HG02763 (cell line): ENCODE results near the gene PSMG4.

Source experiments
- ATAC-seq: cut with Tn5 transposase; IDR thresholded peaks from one replicate; pipeline ENCODE4 v1.9.1; 2021; ENCODE audit warnings: mild to moderate bottlenecking, moderate library complexity; ENCODE audit not compliant: unreplicated experiment

Gene PSMG4

DNA sequence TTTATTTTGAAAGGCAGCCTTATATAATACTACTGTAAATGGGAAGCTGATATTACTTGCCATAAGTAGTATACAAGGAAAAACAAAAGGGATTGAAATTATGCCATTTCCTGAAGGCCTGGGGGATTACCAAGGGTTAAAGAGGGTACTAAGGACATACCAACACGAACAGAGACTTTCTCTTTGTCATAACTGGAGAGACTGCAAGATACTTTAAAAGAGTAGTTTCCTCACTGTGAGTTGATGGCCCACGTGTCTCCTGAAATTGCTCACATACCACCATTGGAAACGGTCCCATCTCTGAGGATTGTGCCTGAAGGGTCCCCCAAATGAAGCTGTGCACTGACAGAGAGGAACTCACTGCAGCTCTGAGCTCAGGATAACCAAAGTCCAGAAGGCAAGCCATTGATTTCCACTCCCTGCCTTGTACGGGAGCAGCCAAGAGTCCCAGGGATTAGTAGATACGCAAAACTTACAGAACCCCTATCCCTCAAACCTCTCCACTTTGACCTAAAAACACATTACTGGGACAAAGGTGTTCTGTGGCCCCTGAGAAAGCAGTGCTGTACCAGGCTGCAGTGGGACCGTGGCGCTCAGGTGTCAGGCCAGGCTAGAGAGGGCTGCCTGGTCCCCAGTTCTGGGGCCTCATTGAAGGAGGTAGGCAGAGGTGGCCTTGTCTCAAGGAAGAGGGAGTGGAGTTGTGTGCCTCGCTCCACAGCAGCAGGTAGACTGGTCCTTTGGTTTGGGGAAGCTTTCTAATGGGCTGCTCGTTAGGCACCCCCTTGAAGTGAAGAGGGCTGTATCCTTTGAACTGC lies 15.2 kb downstream of the PSMG4 start:
- no peak for ATAC-seq

GRCh38 chr6:3276174-3277167 lies 17.7 kb downstream of the PSMG4 start:
- no peak for ATAC-seq

DNA sequence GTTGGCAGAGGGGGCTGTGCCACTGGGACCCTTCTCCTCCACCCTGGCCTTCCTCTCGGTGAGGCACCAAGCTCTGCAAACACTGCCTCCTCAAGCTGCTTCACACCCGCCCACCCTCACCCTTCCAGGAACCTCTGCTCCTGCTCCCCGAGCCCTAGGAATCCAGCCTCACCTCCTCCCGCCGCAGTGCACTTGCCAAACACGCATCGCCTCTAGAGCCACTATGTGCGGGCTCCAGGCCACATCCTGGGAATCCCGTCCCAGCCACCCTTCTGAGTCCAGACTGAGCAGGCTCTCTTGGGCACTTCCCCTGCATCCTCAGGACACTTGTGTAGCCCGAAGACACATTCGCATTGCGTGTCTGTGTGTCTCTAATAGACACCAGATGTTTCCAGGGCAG lies 18.5 kb downstream of the PSMG4 start:
- ATAC-seq, result no peak

GRCh38 chr6:3277851-3278416 lies 19.2 kb downstream of the PSMG4 start:
- ATAC-seq, result no peak

GRCh38 chr6:3278691-3279090 lies 19.9 kb downstream of the PSMG4 start:
- no peak for ATAC-seq

DNA sequence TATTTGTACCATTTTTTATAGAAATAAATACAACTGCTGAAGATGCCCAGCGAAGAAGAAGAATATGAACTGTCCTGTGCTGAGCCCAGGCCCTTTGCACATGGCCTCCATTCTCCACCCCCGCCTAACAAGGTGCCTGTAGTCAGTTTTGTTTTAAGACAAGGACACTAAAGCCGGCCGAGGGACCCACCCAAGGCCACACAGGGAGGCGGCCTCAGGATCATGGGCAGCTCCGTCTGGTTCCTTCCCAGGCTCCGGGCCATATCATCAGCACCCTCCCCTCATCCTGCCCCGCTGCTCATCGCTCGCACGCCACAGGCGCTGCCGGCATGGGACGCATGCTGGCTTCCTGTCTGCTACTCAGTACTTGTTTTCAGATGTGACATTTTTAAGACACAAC lies 21.3 kb downstream of the PSMG4 start:
- ATAC-seq, result no peak

DNA sequence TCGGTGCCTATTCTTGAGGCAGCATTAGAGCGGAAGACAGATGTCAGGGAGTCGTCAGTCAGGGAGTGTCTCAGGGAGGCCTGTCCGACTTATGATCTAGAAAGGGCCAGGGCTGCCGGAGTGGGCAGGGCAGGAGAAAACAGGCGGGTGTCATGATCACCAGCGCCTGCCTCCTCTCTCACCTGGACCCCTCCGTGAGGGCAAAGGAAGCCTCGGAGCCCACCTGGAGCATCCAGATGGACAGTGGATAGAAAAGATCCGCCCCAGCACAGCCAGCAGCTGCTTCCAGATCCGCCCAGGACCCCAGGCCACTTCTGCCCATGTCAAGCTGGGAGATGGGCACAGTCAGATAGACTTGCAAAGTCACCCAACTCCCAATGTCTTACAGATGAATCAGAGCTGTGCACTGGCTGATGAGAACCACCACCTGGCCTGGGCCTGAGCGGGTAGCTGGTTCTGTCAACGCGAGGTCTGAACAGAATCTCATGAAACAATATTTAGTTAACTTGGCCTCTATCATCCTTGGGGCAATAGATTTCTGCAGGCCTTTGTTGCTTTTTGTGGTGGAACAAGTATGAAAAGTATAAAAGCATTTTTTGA lies 22.2 kb downstream of the PSMG4 start:
- ATAC-seq, result no peak

- ATAC-seq, result no peak
Observed at GRCh38 chr6:3281631-3282475, 23.1 kb downstream of the PSMG4 start.

DNA sequence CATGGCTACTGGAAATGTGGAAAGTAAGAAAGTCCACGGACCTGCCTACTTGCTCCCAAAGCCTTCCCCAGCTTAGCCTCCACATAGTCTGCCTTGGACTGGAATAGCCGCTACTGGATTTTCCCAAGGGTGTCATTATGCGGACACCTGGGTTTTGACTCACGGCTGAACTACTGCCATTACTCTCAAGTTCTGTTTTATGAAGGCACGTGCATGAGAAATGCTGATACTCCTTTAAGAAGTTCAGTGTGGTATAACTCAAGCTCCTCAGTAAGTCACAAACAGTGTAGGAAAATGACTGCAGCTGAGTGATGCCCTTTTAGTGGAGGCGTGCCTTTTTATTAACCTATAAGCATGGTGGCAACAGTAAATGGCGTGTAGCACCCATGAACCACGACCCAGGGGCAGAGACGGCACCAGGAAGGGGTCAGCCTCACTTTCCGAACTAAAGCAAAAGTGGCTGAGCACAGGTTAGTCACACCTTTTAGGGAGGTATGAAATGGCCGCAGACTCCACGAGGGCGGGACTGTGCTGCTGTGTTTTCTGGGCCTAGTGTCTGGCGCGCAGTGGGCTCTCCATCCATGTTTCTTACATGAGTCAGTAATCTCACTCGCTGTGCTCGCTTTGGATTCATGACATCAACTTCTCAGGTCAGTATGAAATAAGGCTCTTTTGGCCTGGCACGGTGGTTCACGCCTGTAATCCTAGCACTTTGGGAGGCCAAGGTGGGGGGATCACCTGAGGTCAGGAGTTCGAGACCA lies 23.9 kb downstream of the PSMG4 start:
- ATAC-seq, result no peak

DNA sequence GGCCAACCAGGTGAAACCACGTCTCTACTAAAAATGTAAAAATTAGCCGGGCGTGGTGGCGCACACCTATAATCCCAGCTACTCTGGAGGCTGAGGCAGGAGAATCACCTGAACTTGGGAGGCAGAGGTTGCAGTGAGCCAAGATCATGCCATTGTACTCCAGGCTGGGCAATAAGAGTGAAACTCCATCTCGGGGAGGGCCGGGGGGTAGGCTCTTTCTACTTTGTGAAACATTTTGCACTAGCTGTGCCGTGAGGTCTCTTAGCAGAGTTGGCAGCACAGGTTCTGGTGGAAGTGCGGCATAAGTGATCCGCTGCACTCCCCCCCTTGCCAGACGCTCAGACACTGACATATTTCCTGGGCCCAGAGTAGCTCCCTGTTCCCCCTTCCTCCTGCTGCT lies 24.5 kb downstream of the PSMG4 start:
- no peak for ATAC-seq

DNA sequence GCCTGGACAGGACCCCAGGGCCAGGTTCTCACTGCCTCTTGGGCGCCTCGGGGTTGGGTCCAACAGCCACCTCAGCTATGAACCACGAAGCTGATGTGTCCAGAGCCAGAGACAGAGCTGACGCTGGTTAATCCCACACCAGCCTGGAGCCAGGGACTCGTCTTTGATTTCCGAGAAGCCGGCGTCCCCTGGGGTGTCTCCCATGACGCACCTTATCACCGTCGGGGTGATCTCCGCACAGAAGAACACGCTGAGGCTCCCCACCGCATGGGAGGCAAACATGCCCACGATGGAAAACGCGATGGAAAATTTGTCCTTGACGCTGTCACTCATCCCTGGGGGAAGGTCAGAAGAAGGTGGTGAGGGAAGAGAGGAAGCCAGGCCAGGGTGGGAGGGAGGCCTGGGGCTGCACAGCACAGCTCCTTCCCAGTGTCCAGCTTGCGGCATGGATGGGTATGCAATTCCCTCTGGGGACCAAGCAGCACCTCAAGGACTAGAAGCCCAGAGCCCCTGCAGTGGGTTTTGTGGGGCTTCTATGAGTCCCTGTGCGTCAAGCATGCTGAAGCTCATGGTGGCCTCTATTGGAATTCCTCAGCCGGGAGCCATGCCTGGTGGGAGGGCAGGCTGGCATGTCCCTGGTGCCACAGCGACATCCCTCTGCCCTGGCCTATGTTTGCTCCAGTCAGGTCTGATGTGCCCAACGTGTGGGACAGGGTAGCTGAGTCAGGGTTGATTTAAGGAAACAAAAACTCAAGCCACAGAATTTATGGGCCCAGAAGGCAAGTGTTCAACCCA lies 25.1 kb downstream of the PSMG4 start:
- no peak for ATAC-seq

GRCh38 chr6:3284436-3284876 lies 25.7 kb downstream of the PSMG4 start:
- no peak for ATAC-seq

DNA sequence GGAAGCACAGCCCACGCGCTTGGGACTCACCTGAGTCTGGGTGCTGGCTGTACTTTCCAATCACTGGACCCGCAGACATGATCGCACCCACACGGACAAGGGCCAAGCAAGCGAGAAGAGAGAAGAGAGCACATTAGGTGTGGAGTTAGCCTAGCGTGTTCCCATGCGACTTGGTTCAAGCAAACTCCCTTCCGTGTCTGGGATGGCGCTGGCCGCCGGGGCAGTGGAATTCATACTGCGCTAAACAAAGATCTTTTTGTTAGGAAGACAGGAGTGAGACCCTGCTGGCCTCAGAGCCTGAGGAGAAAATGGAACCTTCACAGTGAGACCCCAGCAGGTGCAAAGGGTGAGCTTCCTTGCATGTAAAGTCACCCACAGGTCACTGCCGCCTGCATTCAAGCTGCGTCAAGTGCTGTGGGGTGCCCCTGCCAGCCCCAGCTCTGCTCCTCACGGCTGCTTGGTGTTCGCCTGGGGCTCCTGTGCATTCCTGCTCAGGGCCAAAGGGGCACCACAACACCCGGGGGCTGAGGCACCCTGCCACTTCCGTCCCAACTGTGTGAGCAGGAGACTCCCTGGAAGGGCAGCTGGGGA lies 26.4 kb downstream of the PSMG4 start:
- ATAC-seq, result no peak

- no peak for ATAC-seq
Observed at GRCh38 chr6:3285732-3286131, 27.0 kb downstream of the PSMG4 start.

DNA sequence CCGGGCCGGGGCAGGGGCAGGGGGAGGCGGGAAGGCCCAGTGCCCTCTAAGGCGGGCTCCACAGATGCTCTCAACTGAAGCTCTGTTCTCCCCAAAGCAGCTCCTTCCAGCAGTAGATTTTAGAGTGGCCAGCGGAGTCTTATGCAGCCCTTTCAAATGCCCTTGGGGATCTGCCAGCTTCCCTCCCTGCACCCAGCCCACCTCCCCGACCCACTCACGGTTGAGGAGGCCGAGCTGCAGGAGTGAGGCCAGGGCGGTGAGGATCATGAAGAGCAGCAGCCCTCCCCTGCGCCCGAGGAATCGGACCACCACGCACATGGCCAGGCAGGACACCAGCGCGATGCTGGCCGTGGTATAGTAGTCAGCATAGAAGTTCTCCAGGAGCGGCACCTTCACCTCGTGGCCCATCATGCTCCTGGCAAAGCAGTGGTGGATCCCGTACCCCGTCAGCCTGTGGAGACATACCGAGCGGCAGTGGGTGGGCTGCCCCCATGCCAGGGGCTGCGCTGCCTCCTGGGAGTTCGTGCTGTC lies 28.0 kb downstream of the PSMG4 start:
- no peak for ATAC-seq

DNA sequence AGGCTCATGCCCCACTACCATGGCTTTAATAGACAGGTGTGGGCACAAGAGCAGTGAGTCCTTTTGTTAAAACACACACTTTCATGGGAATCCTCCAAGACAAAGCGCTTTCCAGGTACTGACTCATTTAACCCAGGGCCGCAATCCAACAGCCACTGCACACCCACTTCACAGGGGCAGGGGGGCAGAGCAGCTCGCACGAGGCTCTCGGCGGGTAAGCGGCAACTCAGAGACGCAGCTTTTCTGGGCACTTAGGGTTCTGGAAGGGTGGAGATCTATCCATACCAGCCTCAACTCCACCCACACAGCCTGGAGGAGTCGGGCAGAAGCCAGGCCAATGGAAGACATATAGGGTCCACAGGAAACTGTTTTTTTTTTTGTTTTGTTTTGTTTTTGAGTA lies 28.6 kb downstream of the PSMG4 start:
- ATAC-seq, result no peak

DNA sequence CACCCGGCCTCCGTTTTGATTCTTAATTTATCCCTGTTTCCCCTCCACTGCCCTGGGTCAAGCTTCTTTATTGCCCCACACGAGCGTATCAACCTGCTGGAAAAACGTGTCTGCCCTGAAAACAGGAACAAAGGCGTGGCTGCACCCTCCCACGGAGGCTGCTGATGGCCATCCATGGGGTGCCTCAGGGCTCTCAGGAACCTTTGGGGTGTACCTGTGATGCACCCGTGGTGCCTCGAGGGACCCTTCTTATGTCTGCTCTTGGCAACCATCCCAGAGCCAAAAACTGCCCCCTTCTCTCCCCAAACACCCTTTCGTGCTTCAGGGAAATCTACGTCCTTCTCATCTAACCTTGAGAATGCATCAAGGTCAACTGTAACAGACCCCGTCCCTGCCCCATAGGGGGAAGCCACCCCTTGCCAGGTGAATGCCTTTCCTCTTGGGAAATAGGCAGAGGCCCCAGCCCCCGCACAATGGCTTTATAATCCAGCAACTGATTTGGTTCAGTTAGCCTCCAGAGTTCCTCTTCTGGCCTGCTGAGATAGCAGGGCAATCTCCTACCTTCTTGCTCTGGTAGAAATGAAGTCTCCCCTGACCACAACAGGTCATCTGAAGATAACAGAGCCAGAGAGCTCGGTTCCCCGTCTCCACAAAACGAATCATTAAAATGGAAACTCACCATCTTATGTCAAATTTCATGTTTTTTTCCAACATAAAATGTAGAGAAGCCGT lies 29.4 kb downstream of the PSMG4 start:
- ATAC-seq, result no peak
